ENCODE results near the gene FNBP1.

- TF ChIP-seq CTCF (conservative IDR thresholded peaks at IDR 0.05) (no peak), ZFX (IDR thresholded peaks at IDR 0.05) (no peak)
Measured at GRCh38 chr9:129840034-129840433, 203.0 kb downstream of the FNBP1 start.
